ENCODE data around the gene CLSTN2. TPM values are rescaled to one million over a fixed set of nuclear protein-coding genes. Genes with fewer than 3 reads are reported as not detected.

Gene CLSTN2
- total and polyA plus RNA-seq, 2 of the 8 experiments (the other 6 are each of a cell fraction or from before 2014, with no cell fraction given): 0.39 to 0.52 TPM

DNA sequence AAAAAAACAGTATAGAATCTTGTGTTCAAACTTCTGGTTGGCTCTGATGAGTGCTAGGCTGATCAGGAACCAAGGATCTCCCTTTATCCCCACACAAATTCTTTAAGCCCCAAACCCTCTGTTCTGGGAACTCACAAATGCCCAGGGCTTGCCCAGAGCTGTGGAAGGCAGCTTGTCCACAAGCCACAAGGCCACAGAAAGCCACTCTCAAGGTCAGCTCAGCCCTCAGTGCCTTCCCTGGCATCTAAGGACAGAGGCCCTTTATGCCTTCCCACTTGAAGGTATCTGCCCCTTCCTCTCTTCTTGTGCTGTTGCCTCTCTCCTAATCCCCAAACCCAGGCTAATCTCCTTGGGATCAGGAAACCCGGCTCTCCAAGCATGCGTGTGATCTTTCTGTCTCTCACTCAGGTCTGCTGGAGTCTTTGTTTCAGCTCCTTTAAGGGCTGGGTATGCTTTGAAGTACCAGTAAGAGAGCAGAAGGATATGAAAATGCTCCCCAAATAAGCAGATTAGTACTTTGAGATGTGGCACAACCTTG is 597.9 kb downstream of the CLSTN2 start:
- Histone ChIP-seq H3K79me2 (ENCODE audit: control insufficient read depth in 1 of 2, insufficient read depth in 2 of 2, low read length in 2 of 2) (no peaks in the 10 kb centered on the region), H2BK120ac (replicated peaks; ENCODE audit: low read depth, low read length) (no peak overlapping the region), H3K4ac (replicated peaks; ENCODE audit: insufficient read length, low read depth, low read length) (no peak overlapping the region), H2BK12ac (ENCODE audit: low read depth, low read length) (no peak overlapping the region), H4K5ac (ENCODE audit: insufficient read length, low read depth, low read length) (no peak overlapping the region), H3K36me3 (ENCODE audit: control insufficient read depth in 2 of 4, insufficient read depth in 4 of 4, low read length in 3 of 4) (no peaks in the 10 kb centered on the region), H2BK5ac (ENCODE audit: low read depth, low read length) (no peak overlapping the region), H2BK15ac (ENCODE audit: low read length) (no peak overlapping the region), H3K14ac (ENCODE audit: insufficient read length) (no peak overlapping the region), H3K4me1 (replicated peaks in 1 of 4; ENCODE audit: control insufficient read depth in 3 of 4, insufficient read depth in 4 of 4, low read length in 3 of 4) (no peaks in the 10 kb centered on the region), H3K23me2 (ENCODE audit: low read depth, low read length) (no peaks in the 10 kb centered on the region), H3K4me2 (ENCODE audit: insufficient read depth in 1 of 2, low read depth in 2 of 2, low read length in 2 of 2) (no peak overlapping the region), H2AK5ac (ENCODE audit: low read depth, low read length) (no peak overlapping the region), H3K23ac (ENCODE audit: insufficient read length) (no peak overlapping the region), H3K27me3 (replicated peaks in 1 of 4; ENCODE audit: control insufficient read depth in 3 of 4, extremely low read depth in 1 of 4, insufficient read depth in 3 of 4, low read length in 3 of 4) (no peaks in the 10 kb centered on the region), H3K4me3 (ENCODE audit: extremely low read depth in 1 of 4, insufficient read depth in 2 of 4, low read depth in 3 of 4, low read length in 4 of 4) (no peak overlapping the region), H4K8ac (ENCODE audit: extremely low read depth, insufficient read depth, low read length) (no peak overlapping the region), H3K9ac (replicated peaks in 1 of 4; ENCODE audit: extremely low read depth in 1 of 4, low read depth in 3 of 4, low read length in 3 of 4) (no peak overlapping the region), H3K79me1 (ENCODE audit: low read depth, low read length) (no peaks in the 10 kb centered on the region), H4K20me1 (replicated peaks in 1 of 2; ENCODE audit: control insufficient read depth in 1 of 2, insufficient read depth in 2 of 2, low read length in 2 of 2) (no peaks in the 10 kb centered on the region), H3K56ac (replicated peaks; ENCODE audit: insufficient read length, low read depth, low read length) (no peak overlapping the region), H2AFZ (ENCODE audit: low read length) (no peak overlapping the region), H2BK20ac (ENCODE audit: low read length) (no peak overlapping the region), H3K27ac (ENCODE audit: low read depth, low read length) (no peak overlapping the region), H3K18ac (ENCODE audit: extremely low read depth, low read length) (no peak overlapping the region), H4K91ac (replicated peaks; ENCODE audit: insufficient read length, low read length) (no peak overlapping the region), H3K9me3 (ENCODE audit: insufficient read depth in 2 of 2, low read depth in 1 of 2, low read length in 1 of 2) (peaks cover 0 to 3% of the 10 kb centered on the region in 2 experiments; a peak in 1 of 4 replicates)
- POLR2A ChIA-PET (ENCODE audit: partially characterized antibody): no interaction called here
- WGBS, 2 experiments (ENCODE audit: extremely low coverage in 1 of 2, insufficient coverage in 1 of 2, insufficient read length in 1 of 2, insufficient replicate concordance in 2 of 2, low coverage in 1 of 2, low lambda C conversion rate in 2 of 2, missing lambda C conversion rate in 1 of 2): 100% methylated on average over 2 of the region's 2 CpGs; no CpG with 5 or more reads in 1 of the 2 experiments
- no peak for FAIRE-seq
- CTCF ChIA-PET (ENCODE audit: partially characterized antibody): interaction anchor here (0.6 kb wide), 2 partner anchors 208 to 316 kb away, joined by 3 to 4 read pairs; no protein-coding TSS in a partner anchor
- TF ChIP-seq SAP30 (IDR thresholded peaks at IDR 0.05; ENCODE audit: insufficient read depth, insufficient replicate concordance, low read length) (no peak), JUN (IDR thresholded peaks at IDR 0.05; ENCODE audit: low read depth, low read length) (no peak), TCF12 (IDR thresholded peaks at IDR 0.05; ENCODE audit: low read depth, low read length) (no peak), POLR2AphosphoS5 (IDR thresholded peaks at IDR 0.05; ENCODE audit: low read depth, low read length) (no peak), POLR2A (IDR thresholded peaks at IDR 0.05; ENCODE audit: control extremely low read depth in 1 of 2, low read depth in 2 of 2, low read length in 2 of 2) (no peak), KDM5A (IDR thresholded peaks at IDR 0.05; ENCODE audit: low read length) (no peak), CREB1 (IDR thresholded peaks at IDR 0.05) (no peak), JUND (IDR thresholded peaks at IDR 0.05; ENCODE audit: low read length) (no peak)
- TF ChIP-seq, protein P1, sequence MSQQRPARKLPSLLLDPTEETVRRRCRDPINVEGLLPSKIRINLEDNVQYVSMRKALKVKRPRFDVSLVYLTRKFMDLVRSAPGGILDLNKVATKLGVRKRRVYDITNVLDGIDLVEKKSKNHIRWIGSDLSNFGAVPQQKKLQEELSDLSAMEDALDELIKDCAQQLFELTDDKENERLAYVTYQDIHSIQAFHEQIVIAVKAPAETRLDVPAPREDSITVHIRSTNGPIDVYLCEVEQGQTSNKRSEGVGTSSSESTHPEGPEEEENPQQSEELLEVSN (IDR thresholded peaks at IDR 0.05): no peak
- TF ChIP-seq, protein P2, sequence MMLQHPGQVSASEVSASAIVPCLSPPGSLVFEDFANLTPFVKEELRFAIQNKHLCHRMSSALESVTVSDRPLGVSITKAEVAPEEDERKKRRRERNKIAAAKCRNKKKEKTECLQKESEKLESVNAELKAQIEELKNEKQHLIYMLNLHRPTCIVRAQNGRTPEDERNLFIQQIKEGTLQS (IDR thresholded peaks at IDR 0.05; ENCODE audit: insufficient read depth, low read depth, low read length): no peak
- no peak for DNase-seq (ENCODE audit: low read depth in 1 of 2, low spot score in 2 of 2)

Measured in H1 (cell line).